HG02763 (cell line): ENCODE data around the gene POC1A.

Experiments used
- ATAC-seq: cut with Tn5 transposase; IDR thresholded peaks from one replicate; pipeline ENCODE4 v1.9.1; 2021; ENCODE audit warnings: mild to moderate bottlenecking, moderate library complexity; ENCODE audit not compliant: unreplicated experiment

The POC1A gene

DNA sequence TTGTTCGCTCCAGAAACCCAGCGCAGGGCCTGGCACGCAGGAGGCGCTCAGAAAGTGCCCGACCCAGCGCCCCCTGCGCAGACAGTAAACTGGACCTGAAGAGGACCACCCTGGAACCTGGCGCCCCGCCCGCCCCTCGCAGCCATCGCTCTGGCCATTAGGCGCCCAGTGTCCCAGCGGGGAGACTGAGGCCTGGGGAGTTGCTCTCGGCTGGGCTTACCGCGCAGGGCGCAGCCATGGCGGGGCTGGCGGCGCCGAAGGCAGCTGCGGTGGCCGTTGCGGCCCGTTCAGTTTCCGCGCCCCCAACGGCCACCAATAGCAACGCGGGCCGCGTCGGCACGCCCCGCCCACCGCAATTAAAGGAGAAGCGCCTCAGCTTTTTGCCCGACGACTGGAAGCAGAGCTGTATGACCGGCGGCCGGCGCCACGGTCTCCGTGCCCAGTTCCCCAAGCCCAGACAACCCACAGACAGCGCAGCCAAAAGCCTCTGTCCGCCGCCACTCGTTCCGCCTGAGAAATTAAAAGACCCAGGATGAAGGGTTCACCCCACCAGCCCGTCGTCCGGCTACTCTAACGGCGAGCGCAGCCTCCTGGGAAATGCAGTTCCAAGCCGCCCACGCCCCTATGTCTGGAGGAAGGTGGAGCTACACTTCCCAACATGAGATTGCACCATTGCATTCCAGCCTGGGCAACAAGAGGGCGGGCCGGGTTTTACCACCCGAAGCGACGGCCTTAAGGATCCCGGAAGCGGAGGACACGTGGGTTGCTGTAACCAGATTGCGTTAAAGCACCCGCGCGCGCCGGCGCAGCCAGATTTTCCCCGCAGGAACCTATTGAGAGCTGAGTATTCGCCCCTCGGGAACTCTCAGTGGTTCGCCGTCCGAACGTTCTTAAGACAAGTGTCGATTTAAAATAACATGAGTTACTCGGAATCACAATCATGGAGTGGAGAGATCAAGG lies at the start of gene POC1A:
POC1A (minus strand) TSS at position 289 of the 960 bp plus-strand sequence; CDS start at position 238, 51 bp downstream.
- ATAC-seq, result peak; percentile 90

DNA sequence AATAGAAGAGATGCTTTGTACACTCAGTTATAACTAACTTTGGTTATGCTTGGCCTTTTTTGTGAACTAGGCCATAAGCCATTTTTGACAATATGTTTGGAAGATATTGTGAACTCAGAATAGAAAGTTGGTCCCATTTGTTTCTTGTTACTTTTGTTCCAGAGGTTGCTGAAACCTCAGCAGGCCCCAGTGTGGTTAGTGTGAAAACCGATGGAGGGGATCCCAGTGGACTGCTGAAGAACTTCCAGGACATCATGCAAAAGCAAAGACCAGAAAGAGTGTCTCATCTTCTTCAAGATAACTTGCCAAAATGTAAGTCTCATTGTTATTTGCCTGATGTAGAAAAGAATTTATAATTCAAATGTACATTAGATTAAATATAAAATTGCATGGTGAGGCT lies 49.5 kb upstream of the POC1A start:
- no peak for ATAC-seq

DNA sequence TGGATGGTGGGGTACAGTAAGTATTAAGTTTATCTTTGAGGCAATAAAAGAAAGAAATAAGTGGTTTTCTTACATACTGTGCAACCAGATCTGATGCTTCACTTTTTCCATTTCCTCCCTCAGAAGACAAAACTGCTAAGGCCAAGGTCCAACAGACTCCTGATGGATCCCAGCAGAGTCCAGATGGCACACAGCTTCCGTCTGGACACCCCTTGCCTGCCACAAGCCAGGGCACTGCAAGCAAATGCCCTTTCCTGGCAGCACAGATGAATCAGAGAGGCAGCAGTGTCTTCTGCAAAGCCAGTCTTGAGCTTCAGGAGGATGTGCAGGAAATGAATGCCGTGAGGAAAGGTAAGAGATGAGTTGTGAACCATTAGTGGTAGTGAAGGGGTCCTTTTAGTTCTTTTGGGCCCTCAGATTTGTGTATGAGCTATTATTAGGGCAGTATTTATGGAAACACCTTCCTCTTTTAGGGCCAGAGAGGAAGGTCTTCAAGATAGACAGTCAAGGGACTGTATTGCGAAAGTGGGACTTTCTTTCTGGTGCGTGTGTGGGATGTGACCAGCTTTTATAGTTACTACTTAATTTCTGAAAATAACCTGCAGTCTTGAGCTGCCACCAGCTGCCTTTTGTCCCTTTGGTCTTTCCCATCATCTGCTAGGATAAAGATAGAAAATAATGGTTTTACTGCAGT lies 48.3 kb upstream of the POC1A start:
- ATAC-seq, result no peak

DNA sequence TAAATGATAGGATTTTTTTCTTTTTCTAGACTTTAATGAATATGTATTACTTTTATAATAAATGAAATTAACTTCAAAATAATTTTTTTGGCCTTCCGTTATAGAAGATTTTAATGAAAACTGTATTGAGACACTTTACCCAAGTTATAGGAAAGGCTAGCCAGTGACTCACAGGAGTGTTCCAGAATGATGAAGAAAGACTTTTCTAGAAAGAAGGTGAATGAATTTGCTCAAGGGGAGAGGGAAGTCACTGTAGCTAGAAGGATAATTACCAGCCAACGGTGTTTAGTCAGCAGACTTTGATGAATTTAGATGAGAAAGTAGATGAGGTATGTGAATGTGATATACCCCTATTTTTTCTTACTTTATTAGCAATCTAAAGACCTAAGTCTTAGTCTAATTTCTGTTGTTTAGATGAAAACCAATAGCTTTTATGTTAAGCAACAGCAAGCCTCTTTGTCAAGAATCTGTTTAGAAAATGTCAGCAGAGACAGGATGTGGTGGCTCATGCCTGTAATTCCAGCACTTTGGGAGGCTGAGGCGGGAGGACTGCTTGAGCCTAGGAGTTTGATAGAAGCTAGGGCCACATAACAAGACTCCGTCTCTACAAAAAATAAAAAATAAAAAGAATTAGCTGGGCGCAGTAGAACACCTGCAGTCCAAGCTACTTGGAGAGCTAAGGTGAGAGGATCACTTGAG lies 46.9 kb upstream of the POC1A start:
- no peak for ATAC-seq

DNA sequence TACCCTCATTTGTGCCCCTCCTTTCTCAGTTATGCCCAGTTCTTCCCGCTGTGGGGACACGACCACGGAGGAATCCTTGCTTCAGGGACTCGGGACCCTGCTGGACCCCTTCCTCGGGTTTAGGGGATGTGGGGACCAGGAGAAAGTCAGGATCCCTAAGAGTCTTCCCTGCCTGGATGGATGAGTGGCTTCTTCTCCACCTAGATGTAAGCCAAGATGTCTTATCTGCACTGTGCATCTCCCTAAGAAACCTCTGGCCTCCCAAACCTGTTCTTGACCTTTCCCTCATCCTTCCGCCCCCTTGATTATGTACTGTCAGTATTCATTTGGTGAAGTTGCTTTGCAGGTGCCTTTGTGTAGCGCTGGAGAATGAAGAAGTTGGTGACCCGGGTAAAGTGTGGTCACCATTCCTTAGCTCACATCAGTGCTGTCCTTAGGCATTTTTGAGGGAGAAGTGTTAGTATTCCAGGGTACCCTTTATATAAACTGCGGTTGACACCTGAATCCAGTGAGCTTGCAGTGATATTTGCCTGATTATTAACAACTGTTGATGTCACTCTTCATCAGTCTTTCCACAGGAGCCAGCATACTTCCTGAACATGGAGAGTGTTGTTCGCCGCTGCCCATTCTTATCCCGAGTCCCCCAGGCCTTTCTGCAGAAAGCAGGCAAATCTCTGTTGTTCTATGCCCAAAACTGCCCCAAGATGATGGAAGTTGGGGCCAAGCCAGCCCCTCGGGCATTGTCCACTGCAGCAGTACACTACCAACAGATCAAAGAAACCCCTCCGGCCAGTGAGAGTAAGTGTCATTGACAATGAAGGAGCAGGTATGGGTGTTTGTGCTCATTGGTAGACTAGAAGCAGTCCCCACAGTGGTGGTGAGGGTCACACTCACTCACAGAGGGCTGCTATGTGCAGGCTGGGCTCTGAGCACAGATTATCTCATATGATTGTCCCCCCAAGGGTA lies 44.7 kb upstream of the POC1A start:
- ATAC-seq, result no peak

DNA sequence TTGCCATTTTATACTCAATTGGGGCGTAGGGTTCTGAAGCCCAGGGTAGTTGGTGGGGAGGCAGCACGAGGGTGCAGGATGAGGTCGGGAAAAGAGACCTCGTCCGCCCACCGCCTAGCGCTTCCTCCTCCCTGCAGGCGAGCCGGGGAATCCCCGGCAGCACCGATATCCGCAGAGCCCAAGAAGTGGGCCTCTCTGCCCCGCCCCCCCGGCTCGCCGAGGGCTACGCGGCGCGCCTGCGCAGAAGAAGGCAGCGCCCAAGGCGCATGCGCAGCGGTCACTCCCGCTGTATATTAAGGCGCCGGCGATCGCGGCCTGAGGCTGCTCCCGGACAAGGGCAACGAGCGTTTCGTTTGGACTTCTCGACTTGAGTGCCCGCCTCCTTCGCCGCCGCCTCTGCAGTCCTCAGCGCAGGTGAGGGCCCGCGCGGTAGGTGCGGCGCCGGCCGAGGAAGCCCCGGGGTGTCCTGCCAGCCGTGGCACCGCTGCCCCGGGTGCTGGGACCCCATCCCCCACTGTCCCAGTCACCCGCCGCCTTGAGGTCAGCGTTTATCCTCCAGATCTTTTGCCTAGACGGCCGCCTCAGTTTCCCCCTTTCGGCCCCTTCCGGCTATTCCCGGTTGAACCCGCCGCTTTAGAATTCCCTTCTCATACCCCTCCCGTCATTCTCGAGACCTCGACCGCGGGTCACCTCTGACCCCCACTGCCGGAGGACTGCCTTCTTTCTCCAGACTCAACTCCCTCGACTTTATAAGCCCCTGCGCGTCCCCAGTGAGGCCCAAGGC lies 43.8 kb upstream of the POC1A start, which contains the start of gene ALAS1:
ALAS1 (plus strand) TSS at position 319 of the 784 bp plus-strand sequence. CDS start 1,082 bp downstream, outside the sequence.
- ATAC-seq, result peak; percentile 82

DNA sequence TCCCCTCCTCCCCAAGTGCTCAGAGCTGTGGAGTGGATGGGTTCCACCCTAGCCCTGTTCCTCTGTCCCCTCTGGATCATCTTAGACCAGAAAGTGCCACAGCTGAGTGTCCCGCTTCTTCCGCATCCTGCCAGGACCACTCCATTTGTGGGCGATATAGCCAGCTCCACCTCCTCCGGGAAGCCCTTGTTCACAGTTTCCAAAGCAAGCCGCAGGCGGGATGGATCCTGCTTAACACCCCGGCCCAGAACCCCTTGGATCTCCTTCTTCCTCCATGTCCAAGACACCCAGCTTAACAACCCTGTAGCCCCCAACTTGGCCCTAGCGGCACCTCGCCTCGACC lies 43.2 kb upstream of the POC1A start:
- ATAC-seq, result no peak

DNA sequence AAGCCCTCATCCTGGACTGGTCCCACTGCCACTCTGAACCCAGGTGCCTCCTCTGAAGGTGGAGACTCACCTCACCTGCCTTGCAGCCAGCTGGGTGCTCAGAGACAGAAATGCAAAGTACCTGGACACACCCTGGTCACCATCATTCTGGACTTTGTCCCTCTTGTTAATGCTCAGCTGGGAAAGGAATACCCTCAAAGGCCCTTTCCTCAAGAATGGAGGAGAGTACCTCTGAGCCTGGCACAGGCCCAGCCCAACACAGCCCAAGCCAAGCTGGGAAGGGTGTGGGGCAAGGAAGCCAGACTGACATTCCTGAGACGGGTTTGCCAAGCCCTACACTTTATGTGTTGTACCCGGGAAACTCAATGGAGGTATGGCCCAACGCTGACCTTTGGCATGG lies 42.8 kb upstream of the POC1A start:
- ATAC-seq, result no peak

DNA sequence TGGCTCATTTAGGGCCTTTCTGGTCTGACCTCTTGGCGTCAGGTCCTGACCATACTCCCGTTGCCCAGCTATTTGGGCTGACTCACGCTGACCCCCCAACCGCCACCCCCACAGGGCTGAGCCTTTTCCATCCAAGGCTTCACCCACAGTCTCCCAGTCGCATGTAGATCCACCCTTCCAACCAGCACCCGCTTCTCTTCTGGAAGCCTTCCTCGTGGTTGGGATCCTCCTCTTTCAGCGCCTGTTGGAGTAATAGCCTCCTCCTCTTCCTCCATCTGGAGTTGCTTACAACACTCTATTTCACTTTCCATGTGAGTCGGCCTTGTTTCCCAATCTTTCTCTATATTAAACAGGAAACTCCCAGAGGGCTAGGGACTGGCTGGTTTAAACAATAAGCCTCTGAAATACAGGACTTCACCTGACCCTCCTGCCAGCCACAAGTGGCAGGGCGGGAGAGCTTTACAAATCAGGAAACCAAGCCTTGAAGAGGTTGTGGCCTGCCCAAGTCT lies 41.7 kb upstream of the POC1A start:
- ATAC-seq, result no peak

DNA sequence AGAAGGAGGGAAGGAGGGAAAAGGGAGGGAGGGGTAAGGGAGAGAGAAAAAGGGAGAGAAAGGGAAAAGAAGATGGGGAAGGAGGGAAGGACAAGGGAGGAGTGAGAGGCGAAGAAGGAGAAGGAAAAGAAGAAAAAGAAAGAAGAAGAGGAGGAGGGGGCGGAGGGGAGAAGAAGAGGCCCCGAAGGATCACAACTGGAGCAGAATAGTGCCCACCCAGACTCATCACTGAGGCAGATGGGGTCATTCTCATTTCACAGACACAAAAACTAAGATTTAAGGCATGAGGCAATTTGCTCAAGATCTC lies 41.0 kb upstream of the POC1A start:
- ATAC-seq, result no peak

DNA sequence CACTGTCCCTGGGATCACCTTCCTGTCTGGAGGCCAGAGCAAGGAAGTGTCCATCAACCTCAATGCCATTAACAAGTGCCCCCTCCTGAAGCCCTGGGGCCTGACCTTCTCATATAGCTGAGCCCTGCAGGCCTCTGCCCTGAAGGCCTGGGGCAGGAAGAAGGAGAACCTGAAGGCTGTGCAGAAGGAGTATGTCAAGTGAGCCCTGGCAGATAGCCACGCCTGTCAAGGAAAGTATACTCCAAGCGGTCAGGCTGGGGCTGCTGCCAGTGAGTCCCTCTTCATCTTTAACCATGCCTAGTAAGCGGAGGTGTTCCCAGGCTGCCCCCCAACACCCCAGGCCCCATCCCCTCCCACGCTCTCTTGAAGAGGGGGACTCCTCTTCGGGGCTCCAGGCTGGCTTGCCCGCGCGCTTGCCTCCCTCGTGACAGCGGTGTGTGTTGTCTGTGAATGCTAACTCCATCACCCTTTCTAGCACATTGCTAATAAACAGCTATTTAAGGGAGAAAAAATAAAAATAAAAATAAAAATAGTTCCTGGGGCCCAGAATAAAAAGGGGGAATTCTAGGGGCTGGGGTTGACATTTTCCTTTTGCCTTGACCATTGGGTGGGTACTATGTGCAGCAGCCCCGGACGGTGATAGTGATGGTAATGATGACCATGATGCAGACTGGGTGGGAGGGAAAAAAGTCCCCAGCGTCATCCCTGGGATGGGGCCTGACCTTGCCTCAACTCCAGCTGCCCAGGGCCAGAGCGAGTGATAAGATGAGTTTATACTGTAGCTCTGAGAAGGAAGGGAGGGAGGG lies 40.5 kb upstream of the POC1A start:
- no peak for ATAC-seq

DNA sequence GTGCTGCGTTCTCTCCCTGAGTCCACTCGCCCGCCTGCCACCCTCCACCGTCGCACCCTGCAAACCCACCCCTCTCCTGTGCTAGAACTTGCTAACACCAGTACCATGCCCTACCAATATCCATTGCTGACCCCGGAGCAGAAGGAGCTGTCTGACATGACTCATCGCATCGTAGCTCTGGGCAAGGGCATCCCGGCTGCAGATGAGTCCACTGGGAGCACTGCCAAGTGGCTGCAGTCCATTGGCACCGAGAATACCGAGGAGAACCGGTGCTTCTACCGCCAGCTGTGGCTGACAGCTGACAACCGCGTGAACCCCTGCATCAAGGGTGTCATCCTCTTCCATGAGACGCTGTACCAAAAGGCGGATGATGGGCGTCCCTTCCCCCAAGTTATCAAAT lies 38.8 kb upstream of the POC1A start:
- ATAC-seq, result no peak

DNA sequence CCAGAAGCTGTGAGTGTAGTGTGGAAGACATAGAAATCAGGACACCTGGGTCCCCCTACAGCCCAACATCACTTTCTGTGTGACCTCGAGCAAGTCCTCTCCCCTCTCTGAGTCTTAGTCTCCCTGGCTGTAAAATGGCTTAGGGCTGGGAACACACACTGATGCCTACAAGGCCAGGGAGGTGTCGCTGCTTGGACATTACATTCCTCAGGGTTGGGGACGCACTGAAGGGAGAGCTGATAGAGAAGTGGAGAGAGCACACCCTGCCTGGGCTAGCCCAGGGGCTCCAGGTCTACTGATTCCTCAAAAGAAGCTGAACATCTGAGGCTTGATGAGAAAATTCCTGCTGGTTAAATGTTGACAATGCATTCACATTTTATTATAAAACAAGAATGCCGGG lies 37.4 kb upstream of the POC1A start:
- ATAC-seq, result no peak

DNA sequence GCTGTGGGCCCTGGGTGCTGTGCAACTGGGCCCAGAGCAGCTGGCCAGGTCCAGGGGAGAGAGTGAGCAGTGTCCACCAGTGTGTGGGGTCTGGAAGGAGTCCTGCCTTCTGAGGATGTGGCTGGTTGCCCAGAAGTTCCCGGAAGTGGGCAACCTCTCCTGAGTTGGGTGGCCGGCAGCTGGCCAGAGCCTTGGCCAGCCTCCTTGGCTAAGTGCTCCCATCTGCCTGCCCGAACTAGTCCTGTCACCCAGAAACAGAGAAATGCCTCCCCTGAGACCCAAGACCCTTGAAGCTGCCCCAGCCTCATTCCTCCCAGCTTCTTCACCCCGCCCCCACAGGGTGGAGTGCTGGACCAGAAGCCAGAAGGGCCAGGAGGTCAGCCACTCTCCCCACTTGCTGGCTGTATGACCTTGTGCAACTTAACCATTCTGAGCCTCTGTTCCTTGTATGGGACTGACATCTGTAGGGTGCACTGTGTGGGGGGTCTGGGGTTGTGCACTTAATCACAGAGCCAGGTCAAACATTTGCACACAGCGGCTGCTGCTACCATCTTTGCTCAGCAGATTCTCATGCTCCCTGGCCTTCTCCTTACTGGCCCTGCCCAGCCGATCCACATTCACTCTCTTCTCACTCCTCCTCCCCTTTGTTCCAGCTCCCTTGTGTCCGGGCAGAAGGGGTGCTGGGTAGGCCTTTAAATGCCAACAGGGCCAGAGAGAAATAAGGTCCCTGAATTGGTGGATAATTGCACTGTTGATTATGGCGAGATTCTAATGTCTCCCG lies 36.3 kb upstream of the POC1A start:
- no peak for ATAC-seq

DNA sequence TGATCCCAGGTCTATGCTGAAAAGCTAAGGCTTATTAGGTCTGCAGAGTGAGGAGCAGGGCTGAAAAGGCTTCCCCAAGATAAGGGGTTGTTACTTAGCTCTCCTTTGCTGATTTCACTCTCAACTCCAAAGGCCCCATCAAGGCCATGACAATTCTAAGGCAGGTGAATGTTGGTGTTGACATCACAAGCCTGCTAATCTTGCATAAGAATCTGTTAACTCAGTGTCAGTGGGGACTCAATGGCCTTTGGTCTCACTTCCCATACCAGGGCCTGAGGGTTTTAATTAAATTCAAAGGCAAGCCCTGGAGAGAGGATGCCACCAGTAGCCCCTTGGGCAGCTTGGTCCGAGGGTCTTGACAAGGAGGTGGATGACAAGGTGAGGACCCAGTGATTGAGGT lies 34.3 kb upstream of the POC1A start:
- no peak for ATAC-seq

DNA sequence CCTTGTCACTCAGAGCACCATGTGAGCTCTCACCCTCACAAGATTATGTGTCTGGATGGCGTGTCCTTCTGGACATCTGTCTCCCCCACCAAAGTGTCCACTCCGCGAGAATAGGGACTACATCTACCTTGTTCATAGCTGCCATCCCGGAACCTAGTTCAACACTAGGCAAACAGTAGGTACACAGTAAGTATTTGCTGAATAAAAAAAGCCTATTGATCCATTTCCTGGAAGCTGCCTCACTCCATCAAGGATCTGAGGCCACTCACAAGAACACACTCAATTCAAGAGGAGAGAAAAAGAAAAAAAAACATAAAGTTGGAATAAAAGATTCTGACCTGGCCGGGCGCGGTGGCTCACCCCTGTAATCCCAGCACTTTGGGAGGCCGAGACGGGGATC lies 32.5 kb upstream of the POC1A start:
- no peak for ATAC-seq

DNA sequence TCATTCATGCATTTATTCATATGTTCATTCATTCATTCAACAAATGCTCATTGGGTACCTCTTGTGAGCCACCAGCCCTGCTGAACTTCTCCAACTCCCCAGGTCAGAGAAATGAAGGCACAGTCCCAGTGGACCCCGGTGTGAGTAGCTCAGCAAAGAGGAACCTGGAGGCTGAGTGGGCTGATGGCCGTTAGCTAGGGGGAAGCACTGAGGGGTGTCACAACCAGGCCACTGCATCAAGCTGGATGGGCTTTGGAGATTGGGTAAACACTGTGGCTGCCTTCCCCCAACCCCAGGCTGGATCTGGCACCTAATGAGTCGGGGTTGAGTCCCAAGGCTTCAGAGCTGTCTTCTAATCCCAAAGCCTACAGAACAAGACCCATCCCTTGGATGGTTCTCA lies 31.6 kb upstream of the POC1A start:
- ATAC-seq, result no peak

DNA sequence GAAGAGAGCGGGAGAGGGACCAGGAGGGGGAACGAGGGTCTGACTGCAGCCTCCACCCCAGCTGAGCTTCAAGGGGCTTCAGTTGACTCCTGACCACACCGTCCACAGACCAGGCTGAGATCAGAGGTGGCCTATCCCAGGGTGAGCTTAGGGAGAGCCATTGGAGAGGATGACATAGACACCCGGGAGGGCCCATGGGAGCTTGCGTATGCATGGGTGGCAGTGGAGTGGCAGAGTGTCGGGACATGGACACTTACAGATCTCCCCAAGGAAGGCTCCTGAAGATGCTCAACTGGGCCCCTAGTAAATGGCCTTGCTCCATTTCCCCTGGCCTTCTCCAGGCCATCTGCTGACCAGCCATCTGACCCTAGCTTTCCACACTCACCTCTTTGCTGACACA lies 31.1 kb upstream of the POC1A start:
- no peak for ATAC-seq
